ENCODE data around the gene ZMYND15. TPM values are rescaled to one million over a fixed set of nuclear protein-coding genes. Genes with fewer than 3 reads are reported as not detected.

ZMYND15 gene
- total RNA-seq, 1 donor from 2014 or later, result 0.22 TPM

DNA sequence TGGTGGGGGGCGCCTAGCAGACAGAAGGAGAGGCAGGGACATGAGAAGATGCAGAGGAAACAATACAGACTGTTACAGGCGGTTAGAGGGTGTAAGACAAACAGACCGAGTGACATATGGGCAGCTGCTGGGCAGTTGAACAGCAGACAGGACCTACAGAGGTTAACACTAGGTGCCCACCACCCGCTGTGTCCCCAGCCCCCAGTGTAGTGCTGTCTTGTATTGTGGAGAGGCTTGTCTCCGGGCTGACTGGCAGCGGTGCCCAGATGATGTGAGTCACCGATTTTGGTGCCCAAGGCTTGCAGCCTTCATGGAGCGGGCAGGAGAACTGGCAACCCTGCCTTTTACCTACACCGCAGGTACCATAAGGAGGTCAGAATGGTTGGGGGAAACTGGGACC, 2.5 kb downstream of the ZMYND15 start:
- H3K27me3 Mint-ChIP-seq, result peaks cover 77% of the 10 kb centered on the region
- no peak for DNase-seq (ENCODE audit: low spot score, unreplicated experiment)
- TF ChIP-seq, protein P1, sequence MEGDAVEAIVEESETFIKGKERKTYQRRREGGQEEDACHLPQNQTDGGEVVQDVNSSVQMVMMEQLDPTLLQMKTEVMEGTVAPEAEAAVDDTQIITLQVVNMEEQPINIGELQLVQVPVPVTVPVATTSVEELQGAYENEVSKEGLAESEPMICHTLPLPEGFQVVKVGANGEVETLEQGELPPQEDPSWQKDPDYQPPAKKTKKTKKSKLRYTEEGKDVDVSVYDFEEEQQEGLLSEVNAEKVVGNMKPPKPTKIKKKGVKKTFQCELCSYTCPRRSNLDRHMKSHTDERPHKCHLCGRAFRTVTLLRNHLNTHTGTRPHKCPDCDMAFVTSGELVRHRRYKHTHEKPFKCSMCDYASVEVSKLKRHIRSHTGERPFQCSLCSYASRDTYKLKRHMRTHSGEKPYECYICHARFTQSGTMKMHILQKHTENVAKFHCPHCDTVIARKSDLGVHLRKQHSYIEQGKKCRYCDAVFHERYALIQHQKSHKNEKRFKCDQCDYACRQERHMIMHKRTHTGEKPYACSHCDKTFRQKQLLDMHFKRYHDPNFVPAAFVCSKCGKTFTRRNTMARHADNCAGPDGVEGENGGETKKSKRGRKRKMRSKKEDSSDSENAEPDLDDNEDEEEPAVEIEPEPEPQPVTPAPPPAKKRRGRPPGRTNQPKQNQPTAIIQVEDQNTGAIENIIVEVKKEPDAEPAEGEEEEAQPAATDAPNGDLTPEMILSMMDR (IDR thresholded peaks at IDR 0.05; ENCODE audit: unreplicated experiment), result no peak
- peaks cover 10% of the 10 kb centered on the region for H3K4me1 Mint-ChIP-seq (ENCODE audit: low read depth)
- H3K36me3 Mint-ChIP-seq (ENCODE audit: insufficient read depth), result no peaks in the 10 kb centered on the region
- H3K27ac Mint-ChIP-seq, result no peak overlapping the region
- no peaks in the 10 kb centered on the region for H3K9me3 Mint-ChIP-seq (ENCODE audit: low read depth)
- no peak overlapping the region for H3K4me3 Mint-ChIP-seq (ENCODE audit: low read depth)

DNA sequence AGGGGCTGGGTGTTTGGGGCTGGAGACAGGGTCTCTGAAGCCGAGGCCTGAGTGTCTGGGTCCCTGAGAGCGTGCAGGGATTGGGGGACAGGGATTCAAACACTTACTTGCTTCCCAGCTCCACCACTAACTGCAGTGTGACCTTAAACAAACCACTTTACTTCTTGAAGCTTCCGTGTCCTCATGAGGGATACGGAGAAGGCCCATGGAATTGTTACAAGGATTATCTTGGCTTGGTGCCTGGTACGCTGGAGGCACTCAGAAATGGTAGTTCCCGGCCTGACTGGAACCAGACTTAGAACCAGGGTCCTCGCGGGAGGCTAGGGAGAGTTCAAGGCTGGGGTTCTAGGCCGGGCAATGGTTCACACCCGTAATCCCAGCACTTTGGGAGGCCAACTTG, 3.0 kb downstream of the ZMYND15 start:
- Mint-ChIP-seq H3K4me3 (ENCODE audit: low read depth) (no peak overlapping the region), H3K4me1 (ENCODE audit: low read depth) (peaks cover 10% of the 10 kb centered on the region), H3K27ac (no peak overlapping the region), H3K36me3 (ENCODE audit: insufficient read depth) (no peaks in the 10 kb centered on the region), H3K27me3 (peaks cover 76% of the 10 kb centered on the region), H3K9me3 (ENCODE audit: low read depth) (no peaks in the 10 kb centered on the region)
- DNase-seq (ENCODE audit: low spot score, unreplicated experiment), result no peak
- TF ChIP-seq, protein P1 (IDR thresholded peaks at IDR 0.05; ENCODE audit: unreplicated experiment), result no peak

DNA sequence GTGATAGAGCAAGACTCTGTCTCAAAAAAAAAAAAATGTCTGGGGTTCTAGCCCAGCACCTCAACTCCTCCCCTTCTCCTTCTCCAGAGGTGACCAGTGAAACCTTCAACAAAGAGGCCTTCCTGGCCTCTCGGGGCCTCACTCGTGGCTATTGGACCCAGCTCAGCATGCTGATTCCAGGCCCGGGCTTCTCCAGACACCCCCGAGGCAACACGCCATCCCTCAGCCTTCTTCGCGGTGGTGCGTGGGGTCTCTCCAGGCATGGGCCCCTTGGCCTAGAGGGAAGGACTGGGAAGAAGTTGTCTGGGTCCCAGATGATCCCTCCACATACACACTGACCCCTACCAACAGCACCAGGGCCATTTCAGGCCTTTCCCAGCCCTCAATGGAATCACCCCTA, 3.6 kb downstream of the ZMYND15 start:
- Mint-ChIP-seq H3K4me1 (ENCODE audit: low read depth) (peaks cover 10% of the 10 kb centered on the region), H3K36me3 (ENCODE audit: insufficient read depth) (no peaks in the 10 kb centered on the region), H3K27me3 (peaks cover 78% of the 10 kb centered on the region), H3K27ac (no peak overlapping the region), H3K9me3 (ENCODE audit: low read depth) (no peaks in the 10 kb centered on the region), H3K4me3 (ENCODE audit: low read depth) (no peak overlapping the region)
- no peak for DNase-seq (ENCODE audit: low spot score, unreplicated experiment)
- TF ChIP-seq, protein P1 (IDR thresholded peaks at IDR 0.05; ENCODE audit: unreplicated experiment), result no peak

DNA sequence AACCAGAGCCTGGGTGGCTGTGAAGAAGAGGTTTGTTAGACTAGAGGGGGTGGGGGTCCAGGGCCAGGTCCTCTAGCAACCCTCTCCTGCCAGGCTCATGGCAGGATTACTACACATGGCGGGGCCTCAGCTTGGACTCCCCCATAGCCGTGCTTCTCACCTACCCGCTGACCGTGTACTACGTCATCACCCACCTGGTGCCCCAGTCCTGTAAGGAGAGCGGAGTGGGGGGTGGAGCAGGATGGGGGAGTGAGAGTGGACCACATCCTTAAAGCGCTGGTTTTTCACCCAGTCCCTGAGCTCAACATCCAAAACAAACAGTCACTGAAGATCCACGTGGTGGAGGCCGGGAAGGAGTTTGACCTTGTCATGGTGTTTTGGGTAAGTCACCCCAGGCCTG, 4.3 kb downstream of the ZMYND15 start:
- Mint-ChIP-seq H3K27ac (no peak overlapping the region), H3K27me3 (peaks cover 78% of the 10 kb centered on the region), H3K4me1 (ENCODE audit: low read depth) (peaks cover 6% of the 10 kb centered on the region), H3K9me3 (ENCODE audit: low read depth) (no peaks in the 10 kb centered on the region), H3K36me3 (ENCODE audit: insufficient read depth) (no peaks in the 10 kb centered on the region), H3K4me3 (ENCODE audit: low read depth) (no peak overlapping the region)
- DNase-seq (ENCODE audit: low spot score, unreplicated experiment), result no peak
- TF ChIP-seq, protein P1 (IDR thresholded peaks at IDR 0.05; ENCODE audit: unreplicated experiment), result no peak

DNA sequence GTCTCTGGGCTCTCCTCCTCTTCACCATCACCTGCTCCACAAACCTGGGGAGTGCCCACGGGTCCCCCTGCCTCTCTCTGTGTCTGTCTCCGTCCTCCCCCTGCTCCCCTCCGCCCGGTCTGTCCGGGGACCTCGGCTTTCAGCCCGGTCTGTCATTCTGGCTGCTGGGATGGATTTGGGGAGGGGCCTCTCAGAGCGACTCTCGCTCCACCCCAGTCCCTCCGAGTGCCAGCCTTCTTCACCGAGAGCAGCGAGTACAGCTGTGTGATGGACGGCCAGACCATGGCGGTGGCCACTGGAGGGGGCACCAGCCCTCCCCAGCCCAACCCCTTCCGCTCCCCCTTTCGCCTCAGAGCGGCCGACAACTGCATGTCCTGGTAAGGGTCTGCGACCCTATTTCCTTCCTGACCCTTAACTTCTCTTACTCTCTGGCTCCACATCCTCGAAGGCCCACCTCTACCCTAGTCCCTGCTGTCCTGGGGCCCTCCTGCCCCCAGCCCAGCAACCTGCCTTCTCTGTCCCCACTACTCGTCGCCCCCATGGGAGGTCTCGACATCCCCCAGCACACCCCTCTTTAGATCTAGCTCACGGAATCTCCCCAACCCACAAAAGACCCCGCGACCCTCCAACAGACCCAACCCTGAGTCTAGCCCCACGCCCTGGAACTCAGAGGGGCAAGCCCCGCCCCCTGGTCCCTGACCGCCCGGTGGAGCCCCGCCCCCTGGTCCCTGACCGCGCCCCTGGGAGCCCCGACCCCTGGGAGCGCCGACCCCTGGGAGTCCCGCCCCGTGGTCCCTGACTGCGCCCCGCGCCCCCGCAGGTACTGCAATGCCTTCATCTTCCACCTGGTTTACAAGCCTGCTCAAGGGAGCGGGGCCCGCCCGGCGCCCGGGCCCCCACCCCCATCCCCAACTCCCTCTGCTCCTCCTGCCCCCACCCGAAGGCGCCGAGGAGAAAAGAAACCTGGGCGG, 5.7 kb downstream of the ZMYND15 start:
- no peak overlapping the region for H3K27ac Mint-ChIP-seq
- H3K36me3 Mint-ChIP-seq (ENCODE audit: insufficient read depth), result no peaks in the 10 kb centered on the region
- H3K4me3 Mint-ChIP-seq (ENCODE audit: low read depth), result peak overlapping the region; percentile 43
- H3K9me3 Mint-ChIP-seq (ENCODE audit: low read depth), result no peaks in the 10 kb centered on the region
- DNase-seq (ENCODE audit: low spot score, unreplicated experiment), result peak; percentile 40
- peaks cover 3% of the 10 kb centered on the region for H3K4me1 Mint-ChIP-seq (ENCODE audit: low read depth)
- TF ChIP-seq, protein P1 (IDR thresholded peaks at IDR 0.05; ENCODE audit: unreplicated experiment), result no peak
- peaks cover 76% of the 10 kb centered on the region for H3K27me3 Mint-ChIP-seq

All from progenitor cell of endocrine pancreas (in vitro differentiated cells).